Tibial nerve (tissue), 4 donors: ENCODE measurements around the gene KCNG4. TPM values are rescaled to one million over a fixed set of nuclear protein-coding genes. Genes with fewer than 3 reads are reported as not detected.
"Not testable (repeated sequence)": the region's sequence is repeated elsewhere in the genome, so short reads cannot be mapped to it uniquely, and the experiment has no call there.

ENCODE experiments used
- DNase-seq, 2 donors: peaks; one replicate each; pipeline ENCODE4 v3.0.0-alpha.2; 2019; ENCODE audit warnings: low spot score in 2 of 2
- H3K27ac ChIP-seq, 4 donors: fragments of 200-600 bp; sonication (generic) in 3 of 4; one replicate each; pipeline ENCODE4 v1.5.1; 2017 to 2019; ENCODE audit warnings: mild to moderate bottlenecking in 1 of 4
- H3K27me3 ChIP-seq, 2 donors: fragments of 200-600 bp; sonication (generic) in 1 of 2; one replicate each; pipeline versions ENCODE4 v1.5.1 to v1.6.0; 2017 to 2019
- H3K36me3 ChIP-seq, 3 donors: fragments of 200-600 bp; sonication (generic); one replicate each; pipeline ENCODE4 v1.5.1; 2018 to 2019
- H3K4me1 ChIP-seq, 4 donors: fragments of 200-600 bp; sonication (generic) in 3 of 4; one replicate each; pipeline ENCODE4 v1.5.1; 2017 to 2019
- H3K4me3 ChIP-seq, 4 donors: fragments of 200-600 bp; sonication (generic) in 3 of 4; one replicate each; pipeline ENCODE4 v1.5.1; 2017 to 2019; ENCODE audit warnings: mild to moderate bottlenecking in 1 of 4, moderate library complexity in 1 of 4
- H3K9me3 ChIP-seq, 4 donors: fragments of 200-600 bp; sonication (generic) in 3 of 4; one replicate each; pipeline ENCODE4 v1.5.1; 2017 to 2019
- EP300 ChIP-seq, 2 donors: sonication (generic); formaldehyde crosslinking; IDR thresholded peaks; one replicate each; pipeline ENCODE4 v1.6.1; 2017; ENCODE audit warnings: antibody characterized with exemption in 2 of 2, mild to moderate bottlenecking in 1 of 2
- POLR2A ChIP-seq, 2 donors: fragments of 450-650 bp; IDR thresholded peaks; one replicate each; pipeline ENCODE4 v1.6.1; 2017; ENCODE audit warnings: antibody characterized with exemption in 2 of 2, mild to moderate bottlenecking in 2 of 2, moderate library complexity in 2 of 2
- WGBS, 2 donors: methylation state at CpG; one replicate each; pipeline ENCODE4 v1.1.5; 2018; 5-methylcytosine and 5-hydroxymethylcytosine counted together
- total RNA-seq, 4 donors: library from RNA; depleted of rRNA; stranded (reverse); fragments of >200 nt; gene quantifications; one replicate each; pipeline ENCODE4 v1.1.0, GENCODE V29; 2016
- TF ChIP-seq, protein P1 (sequence below), 5 experiments: fragments of 200-600 bp in 3 of 5; fragments of 450-650 bp in 2 of 5; sonication (generic) in 3 of 5; IDR thresholded peaks; one replicate each; pipeline ENCODE4 v1.5.1; 2016 to 2019; ENCODE audit warnings: antibody characterized with exemption in 5 of 5, mild to moderate bottlenecking in 3 of 5, moderate library complexity in 2 of 5

KCNG4 gene
- total RNA-seq, 4 donors from 2014 or later: 0.30 TPM; not detected in 3

GRCh38 chr16:84218956-84219355 is 20.9 kb downstream of the KCNG4 start:
- WGBS, 2 donors: 66 to 78% methylated on average over 6 of the region's 6 CpGs
- TF ChIP-seq POLR2A (IDR thresholded peaks at IDR 0.05): no peak
- TF ChIP-seq, protein P1, sequence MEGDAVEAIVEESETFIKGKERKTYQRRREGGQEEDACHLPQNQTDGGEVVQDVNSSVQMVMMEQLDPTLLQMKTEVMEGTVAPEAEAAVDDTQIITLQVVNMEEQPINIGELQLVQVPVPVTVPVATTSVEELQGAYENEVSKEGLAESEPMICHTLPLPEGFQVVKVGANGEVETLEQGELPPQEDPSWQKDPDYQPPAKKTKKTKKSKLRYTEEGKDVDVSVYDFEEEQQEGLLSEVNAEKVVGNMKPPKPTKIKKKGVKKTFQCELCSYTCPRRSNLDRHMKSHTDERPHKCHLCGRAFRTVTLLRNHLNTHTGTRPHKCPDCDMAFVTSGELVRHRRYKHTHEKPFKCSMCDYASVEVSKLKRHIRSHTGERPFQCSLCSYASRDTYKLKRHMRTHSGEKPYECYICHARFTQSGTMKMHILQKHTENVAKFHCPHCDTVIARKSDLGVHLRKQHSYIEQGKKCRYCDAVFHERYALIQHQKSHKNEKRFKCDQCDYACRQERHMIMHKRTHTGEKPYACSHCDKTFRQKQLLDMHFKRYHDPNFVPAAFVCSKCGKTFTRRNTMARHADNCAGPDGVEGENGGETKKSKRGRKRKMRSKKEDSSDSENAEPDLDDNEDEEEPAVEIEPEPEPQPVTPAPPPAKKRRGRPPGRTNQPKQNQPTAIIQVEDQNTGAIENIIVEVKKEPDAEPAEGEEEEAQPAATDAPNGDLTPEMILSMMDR (IDR thresholded peaks at IDR 0.05): no peak
- no peak for TF ChIP-seq EP300 (IDR thresholded peaks at IDR 0.05)
- no peaks in the 10 kb centered on the region for H3K36me3 ChIP-seq
- no peak overlapping the region for H3K27ac ChIP-seq
- no peak overlapping the region for H3K4me3 ChIP-seq
- H3K9me3 ChIP-seq: no peaks in the 10 kb centered on the region
- no peaks in the 10 kb centered on the region for H3K4me1 ChIP-seq
- DNase-seq: no peak
- H3K27me3 ChIP-seq: no peaks in the 10 kb centered on the region

DNA sequence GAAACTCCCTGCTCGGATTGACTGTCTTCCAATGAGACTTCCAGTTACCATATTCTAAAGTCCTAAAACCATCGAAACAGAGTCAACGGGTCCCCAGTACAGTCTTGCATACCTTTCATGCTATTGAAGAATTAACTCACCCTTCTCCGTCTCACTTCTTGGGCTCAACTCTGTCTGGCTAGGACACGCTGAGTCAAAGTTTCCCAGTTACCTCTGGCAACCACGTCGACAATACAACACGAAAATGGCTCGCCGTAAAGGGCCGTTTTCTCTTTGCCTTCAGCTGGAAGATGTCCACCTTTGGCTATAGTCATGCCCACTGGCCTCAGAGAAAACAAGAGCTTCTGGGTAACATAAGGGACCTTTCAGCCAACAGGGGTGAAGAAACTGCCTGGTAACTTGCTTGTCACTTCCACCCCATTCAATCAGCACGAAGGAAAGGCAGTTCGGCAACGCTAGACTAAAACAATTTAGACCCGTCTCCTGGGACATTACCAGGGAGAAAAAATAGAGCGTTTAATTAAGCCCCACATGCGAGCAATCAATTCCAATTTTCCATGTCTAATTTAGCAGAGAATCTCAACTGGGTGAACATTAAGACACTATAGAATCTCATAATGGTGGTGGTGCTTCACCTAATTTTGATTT is 21.5 kb downstream of the KCNG4 start:
- H3K4me3 ChIP-seq: no peak overlapping the region
- H3K36me3 ChIP-seq: no peaks in the 10 kb centered on the region
- H3K27ac ChIP-seq: no peak overlapping the region
- no peaks in the 10 kb centered on the region for H3K4me1 ChIP-seq
- H3K27me3 ChIP-seq: no peaks in the 10 kb centered on the region
- WGBS, 2 donors: 77 to 78% methylated on average over 17 of the region's 17 CpGs
- H3K9me3 ChIP-seq: no peaks in the 10 kb centered on the region
- DNase-seq: no peak
- TF ChIP-seq, protein P1 (IDR thresholded peaks at IDR 0.05): no peak
- TF ChIP-seq EP300 (IDR thresholded peaks at IDR 0.05) (no peak), POLR2A (IDR thresholded peaks at IDR 0.05) (no peak)

GRCh38 chr16:84216144-84216543 is 23.7 kb downstream of the KCNG4 start:
- 89 to 92% methylated on average over 3 of the region's 3 CpGs for WGBS, 2 donors
- not testable (repeated sequence) for DNase-seq

DNA sequence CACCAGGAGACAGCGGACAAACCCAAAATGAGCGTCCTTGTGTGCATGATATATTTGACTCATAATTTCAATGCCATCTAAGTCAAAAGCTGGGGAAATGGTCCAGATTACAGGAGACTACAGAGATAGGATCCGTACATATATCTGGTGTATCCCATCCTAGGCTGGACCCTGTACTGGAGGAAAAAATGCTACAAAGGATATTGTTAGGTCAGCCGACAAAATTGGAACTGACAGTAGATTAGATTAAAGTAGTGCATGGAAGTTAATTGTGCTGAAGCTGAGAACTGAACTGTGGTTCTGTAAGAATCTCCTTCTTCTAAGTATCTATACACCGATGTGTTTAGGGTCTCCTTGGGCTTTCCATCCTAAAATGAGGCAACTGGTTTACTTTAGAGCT is 24.3 kb downstream of the KCNG4 start:
- no peak overlapping the region for H3K4me3 ChIP-seq
- no peaks in the 10 kb centered on the region for H3K4me1 ChIP-seq
- H3K27me3 ChIP-seq: no peaks in the 10 kb centered on the region
- 84 to 85% methylated on average over 5 of the region's 5 CpGs for WGBS, 2 donors
- no peak for DNase-seq
- no peak overlapping the region for H3K27ac ChIP-seq
- TF ChIP-seq POLR2A (IDR thresholded peaks at IDR 0.05) (no peak), EP300 (IDR thresholded peaks at IDR 0.05) (no peak)
- TF ChIP-seq, protein P1 (IDR thresholded peaks at IDR 0.05): no peak
- H3K36me3 ChIP-seq: no peaks in the 10 kb centered on the region
- H3K9me3 ChIP-seq: no peaks in the 10 kb centered on the region

More at GRCh38 chr16:84216144-84216543, 23.7 kb downstream of the KCNG4 start:
- not testable (repeated sequence) for H3K4me3 ChIP-seq, H3K9me3 ChIP-seq, H3K27me3 ChIP-seq, H3K4me1 ChIP-seq, H3K27ac ChIP-seq, H3K36me3 ChIP-seq

DNA sequence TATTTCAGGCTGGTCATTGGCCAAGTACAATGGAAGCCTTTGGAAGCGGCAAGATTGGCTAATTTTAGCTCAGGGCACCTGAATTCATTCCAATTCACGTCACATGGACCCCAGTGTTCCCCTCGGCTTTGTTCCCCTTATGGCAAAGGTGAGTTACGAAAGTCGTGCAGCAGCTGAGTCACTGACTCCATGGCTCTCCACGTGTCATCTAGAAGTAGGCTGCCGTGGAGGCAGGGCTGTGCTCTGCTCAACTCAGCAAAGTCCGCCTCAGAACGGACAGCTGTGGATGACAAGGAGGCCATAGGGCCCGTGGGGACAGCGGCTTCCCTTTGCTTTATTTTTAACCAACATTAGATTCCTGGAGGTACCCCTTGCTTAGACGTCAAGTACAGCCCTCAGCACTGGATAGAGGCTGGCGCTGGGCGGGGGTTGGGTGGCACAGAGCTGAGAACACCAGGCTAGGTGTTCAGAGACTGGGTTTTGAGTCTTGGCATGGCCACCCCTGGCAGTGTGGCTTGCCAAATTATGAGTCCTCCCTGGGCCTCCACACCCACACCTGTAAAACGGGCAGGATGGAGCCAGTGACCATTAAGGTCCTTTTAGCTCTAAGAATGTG is 25.3 kb downstream of the KCNG4 start:
- TF ChIP-seq POLR2A (IDR thresholded peaks at IDR 0.05) (no peak), EP300 (IDR thresholded peaks at IDR 0.05) (no peak)
- TF ChIP-seq, protein P1 (IDR thresholded peaks at IDR 0.05): no peak
- Histone ChIP-seq H3K4me3 (no peak overlapping the region), H3K4me1 (no peaks in the 10 kb centered on the region), H3K27me3 (no peaks in the 10 kb centered on the region), H3K9me3 (no peaks in the 10 kb centered on the region), H3K27ac (no peak overlapping the region), H3K36me3 (no peaks in the 10 kb centered on the region)
- DNase-seq: no peak
- 78 to 81% methylated on average over 14 to 15 of the region's 15 CpGs for WGBS, 2 donors
